GM03348 (cell line): ENCODE data around the gene SDR9C7.
"Not testable (repeated sequence)": the region's sequence is repeated elsewhere in the genome, so short reads cannot be mapped to it uniquely, and the experiment has no call there.

Source experiments
- DNase-seq: peaks from one replicate; pipeline ENCODE4 v3.0.0; 2012; ENCODE audit warnings: low spot score

SDR9C7 gene

DNA sequence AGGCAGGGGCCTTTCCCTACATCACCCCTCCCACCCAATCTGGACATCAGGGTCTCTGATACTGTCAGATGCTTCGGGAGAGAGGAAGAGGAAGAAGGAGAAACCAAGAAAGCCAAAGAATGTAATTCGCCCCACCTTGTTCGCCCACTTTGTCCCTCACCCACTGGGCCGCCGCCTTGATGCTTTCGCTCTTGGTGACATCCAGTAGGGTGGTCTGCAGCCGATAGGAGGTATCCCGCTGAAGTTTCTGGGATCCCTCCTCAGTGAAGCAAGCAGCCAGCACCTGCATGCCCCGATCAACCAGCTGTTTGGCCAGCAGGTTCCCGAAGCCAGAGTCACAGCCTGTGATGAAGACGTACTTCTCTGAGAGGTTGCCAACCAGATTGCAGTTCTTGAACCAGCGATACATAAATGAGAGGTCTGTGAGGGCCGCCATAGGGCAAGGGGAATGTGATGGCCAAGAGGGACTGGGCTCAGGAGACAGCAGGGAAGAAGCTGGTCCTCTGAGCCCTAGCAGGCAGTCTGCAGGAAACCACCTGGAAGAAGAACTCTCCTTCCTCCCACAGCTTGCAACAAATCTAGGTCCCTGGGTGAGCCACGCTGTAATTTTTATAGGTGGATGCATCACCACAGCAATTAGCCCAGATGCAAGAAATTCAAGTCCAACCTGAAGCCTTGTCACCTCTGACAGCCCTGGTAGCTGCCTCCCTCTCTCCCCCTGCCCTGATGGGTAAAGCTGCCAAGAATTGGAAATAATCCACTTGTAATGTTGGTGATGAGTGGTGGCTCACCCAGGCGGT, at the start of gene SDR9C7:
SDR9C7 (minus strand) TSS at position 583 of the 800 bp plus-strand sequence; CDS start at position 436, 147 bp downstream.
- DNase-seq: no peak

GRCh38 chr12:56983386-56983785, 49.2 kb upstream of the SDR9C7 start:
- no peak for DNase-seq

- not testable (repeated sequence) for DNase-seq
These were observed 48.5 kb upstream of the SDR9C7 start for GRCh38 chr12:56982578-56983236.

DNA sequence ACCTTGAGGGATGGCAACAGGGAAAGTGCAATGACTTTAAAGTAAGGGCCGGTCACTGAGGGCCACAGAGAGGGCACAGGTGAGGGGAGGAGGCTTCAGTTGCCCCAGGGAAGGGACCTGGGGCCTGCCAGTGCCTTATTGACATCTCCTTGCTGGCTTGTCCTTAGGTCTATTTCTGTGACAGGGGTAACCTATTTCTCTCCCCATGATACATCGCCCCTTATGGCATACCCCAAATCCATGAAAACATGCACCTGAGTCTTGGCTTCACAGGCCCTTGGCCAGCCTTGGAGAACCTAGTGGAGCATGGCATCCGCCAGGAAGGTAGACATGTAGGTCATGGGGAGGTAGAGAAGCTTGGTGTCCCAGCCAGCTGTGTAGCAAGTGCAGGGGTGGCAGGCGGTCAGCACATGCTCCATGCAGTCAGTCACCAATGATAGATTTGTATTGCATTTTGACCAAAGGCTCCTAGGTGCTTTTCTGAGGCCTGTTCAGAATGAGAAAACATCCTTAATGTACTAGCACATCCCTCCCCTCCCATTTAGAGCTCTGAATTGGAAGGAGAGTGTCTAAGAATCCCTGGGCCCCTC, 46.8 kb upstream of the SDR9C7 start:
- DNase-seq: no peak

DNA sequence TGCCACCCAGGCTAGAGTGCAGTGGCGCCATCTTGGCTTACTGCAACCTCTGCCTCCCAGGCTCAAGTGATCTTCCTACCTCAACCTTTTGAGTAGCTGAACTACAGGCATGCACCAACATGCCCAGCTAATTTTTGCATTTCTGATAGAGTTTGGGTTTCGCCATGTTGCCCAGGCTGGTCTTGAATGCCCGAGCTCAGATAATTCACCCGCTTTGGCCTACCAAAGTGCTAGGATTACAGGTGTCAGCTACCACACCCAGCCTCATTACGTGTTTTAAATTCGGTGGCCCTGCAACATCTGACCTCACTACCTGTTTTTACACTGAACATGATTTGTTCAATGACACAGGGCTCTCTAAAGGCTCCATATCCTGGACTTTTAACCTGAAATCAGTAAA, 46.1 kb upstream of the SDR9C7 start:
- no peak for DNase-seq

- no peak for DNase-seq
These were observed 45.4 kb upstream of the SDR9C7 start for GRCh38 chr12:56979628-56980027.

- DNase-seq: no peak
These were observed 44.4 kb upstream of the SDR9C7 start for GRCh38 chr12:56978397-56979138.

- not testable (repeated sequence) for DNase-seq
These were observed 43.2 kb upstream of the SDR9C7 start for GRCh38 chr12:56977361-56977760.

DNA sequence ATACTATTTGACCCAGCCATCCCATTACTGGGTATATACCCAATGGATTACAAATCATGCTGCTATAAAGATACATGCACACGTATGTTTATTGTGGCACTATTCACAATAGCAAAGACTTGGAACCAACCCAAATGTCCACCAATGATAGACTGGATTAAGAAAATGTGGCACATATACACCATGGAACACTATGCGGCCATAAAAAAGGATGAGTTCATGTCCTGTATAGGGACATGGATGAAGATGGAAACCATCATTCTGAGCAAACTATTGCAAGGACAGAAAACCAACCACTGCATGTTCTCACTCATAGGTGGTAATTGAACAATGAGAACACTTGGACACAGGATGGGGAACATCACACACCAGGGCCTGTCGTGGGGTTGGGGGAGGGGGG, 40.0 kb upstream of the SDR9C7 start:
- not testable (repeated sequence) for DNase-seq

DNA sequence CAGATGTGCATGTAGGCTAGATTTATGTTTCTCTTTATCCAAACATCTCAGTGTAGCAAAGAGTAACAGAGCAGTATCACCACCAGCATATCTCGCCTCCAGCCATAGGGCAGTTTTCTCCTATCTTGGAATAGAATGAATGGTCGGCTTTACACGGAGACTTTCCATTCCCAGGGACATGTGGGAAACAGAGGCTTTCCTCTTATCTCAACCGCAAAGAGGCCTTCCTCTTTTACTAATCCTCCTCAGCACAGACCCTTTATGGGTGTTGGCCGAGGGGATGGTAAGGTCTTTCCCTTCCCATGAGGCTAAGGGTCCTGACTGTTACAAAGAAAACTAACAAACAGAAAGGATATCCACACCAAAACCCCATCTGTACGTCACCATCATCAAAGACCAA, 34.7 kb upstream of the SDR9C7 start:
- not testable (repeated sequence) for DNase-seq

DNA sequence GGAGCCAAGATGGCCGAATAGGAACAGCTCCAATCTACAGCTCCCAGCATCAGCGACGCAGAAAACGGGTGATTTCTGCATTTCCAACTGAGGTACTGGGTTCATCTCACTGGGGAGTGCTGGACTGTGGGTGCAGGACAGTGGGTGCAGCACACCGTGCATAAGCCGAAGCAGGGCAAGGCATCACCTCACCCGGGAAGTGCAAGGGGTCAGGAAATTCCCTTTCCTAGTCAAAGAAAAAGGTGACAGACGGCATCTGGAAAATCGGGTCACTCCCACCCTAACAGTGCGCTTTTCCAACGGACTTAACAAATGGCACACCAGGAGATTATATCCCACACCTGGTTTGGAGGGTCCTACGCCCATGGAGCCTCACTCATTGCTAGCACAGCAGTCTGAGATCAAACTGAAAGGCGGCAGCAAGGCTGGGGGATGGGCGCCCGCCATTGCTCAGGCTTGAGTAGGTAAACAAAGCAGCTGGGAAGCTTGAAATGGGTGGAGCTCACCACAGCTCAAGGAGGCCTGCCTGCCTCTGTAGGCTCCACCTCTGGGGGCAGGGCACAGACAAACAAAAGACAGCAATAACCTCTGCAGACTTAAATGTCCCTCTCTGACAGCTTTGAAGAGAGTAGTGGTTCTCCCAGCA, 31.9 kb upstream of the SDR9C7 start:
- not testable (repeated sequence) for DNase-seq

DNA sequence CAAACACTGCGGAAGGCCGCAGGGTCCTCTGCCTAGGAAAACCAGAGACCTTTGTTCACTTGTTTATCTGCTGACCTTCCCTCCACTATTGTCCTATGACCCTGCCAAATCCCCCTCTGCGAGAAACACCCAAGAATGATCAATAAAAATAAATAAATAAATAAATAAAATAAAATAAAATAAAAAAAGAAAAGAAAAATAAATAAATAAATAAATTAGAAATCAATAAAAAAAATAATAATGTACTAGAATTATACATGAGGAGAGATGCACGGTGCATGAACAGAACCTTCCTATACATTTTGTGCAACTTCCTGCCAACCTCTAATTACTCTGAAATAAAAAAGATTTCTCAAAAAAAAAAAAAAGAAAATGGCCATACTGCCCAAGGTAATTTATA, 30.9 kb upstream of the SDR9C7 start:
- DNase-seq: not testable (repeated sequence)

DNA sequence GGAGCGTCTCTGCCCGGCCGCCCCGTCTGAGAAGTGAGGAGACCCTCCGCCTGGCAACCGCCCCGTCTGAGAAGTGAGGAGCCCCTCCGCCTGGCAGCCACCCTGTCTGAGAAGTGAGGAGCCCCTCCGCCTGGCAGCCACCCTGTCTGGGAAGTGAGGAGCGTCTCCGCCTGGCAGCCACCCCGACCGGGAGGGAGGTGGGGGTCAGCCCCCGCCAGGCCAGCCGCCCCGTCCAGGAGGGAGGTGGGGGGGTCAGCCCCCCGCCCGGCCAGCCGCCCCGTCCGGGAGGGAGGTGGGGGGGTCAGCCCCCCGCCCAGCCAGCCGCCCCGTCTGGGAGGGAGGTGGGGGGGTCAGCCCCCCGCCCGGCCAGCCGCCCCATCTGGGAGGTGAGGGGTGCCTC, 29.3 kb upstream of the SDR9C7 start:
- DNase-seq: not testable (repeated sequence)

GRCh38 chr12:56962247-56962646, 28.0 kb upstream of the SDR9C7 start:
- not testable (repeated sequence) for DNase-seq

- DNase-seq: no peak
These were observed 24.2 kb upstream of the SDR9C7 start for GRCh38 chr12:56958422-56958821.

GRCh38 chr12:56957229-56958052, 23.2 kb upstream of the SDR9C7 start, which contains the start of gene RDH16:
RDH16 (minus strand) TSS chr12:56957608; CDS start chr12:56957462, 146 bp downstream.
- DNase-seq: no peak

- no peak for DNase-seq
These were observed 21.5 kb upstream of the SDR9C7 start for GRCh38 chr12:56955631-56956256.

- no peak for DNase-seq
These were observed 20.7 kb upstream of the SDR9C7 start for GRCh38 chr12:56954958-56955355.

- DNase-seq: peak; percentile 2
These were observed 20.1 kb upstream of the SDR9C7 start for GRCh38 chr12:56954057-56954957.
